ENCODE results near the gene SSB.

- TF ChIP-seq TCF7L2 (IDR thresholded peaks at IDR 0.05; ENCODE audit: low read depth, low read length) (no peak), SIN3A (IDR thresholded peaks at IDR 0.05; ENCODE audit: borderline replicate concordance, insufficient read depth, low read depth, low read length) (0 out of 2 replicates have a peak, but pooled peaks have one; percentile 60), CTCF (IDR thresholded peaks at IDR 0.05) (no peak; the same call in 1 of the 2 replicates)
Measured at GRCh38 chr2:169827272-169828140, 28.8 kb downstream of the SSB start, which contains the start of gene UBR3.
